Measurements from ENCODE around the gene CBX5.
A peak's percentile ranks its signal among the peaks of the same experiment; 100 is the strongest.

Gene CBX5

DNA sequence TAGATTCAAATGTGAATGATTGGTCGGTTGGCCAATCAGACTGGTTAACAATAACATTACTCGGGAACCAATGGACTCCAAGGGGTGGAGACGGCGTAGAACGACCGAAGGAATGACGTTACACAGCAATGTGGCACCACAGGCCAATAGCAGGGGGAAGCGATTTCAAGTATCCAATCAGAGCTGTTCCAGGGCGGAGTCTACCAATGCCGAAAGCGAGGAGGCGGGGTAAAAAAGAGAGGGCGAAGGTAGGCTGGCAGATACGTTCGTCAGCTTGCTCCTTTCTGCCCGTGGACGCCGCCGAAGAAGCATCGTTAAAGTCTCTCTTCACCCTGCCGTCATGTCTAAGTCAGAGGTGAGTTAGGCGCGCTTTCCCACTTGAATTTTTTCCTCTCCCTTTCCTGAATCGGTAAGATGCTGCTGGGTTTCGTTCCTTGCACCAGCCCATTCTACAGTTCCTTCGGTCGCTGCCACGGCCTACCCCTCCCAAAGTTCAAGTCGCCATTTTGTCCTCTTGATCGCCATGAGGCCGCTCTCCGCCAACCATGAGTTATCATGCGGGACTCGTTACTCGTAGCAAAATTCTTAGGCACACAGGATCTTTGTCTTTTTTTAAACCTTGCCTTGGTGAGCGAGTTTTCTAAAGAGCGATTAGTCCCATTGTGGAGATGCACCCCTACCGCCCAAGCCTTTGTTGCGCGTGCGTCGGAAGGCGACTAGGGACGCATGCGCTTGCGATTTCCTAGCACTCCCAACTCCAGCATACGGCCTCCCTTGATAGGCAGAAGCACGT, 742 bp upstream of the CBX5 start, which contains the start of gene HNRNPA1:
Gene HNRNPA1 (plus strand): TSS at position 259 of the 793 bp plus-strand sequence. CDS start 82 bp downstream, at position 341.
- H3K4me3 ChIP-seq (ENCODE audit: low read depth, low read length): peak within 1 kb of the TSS; percentile 84
- TF ChIP-seq, protein P1, sequence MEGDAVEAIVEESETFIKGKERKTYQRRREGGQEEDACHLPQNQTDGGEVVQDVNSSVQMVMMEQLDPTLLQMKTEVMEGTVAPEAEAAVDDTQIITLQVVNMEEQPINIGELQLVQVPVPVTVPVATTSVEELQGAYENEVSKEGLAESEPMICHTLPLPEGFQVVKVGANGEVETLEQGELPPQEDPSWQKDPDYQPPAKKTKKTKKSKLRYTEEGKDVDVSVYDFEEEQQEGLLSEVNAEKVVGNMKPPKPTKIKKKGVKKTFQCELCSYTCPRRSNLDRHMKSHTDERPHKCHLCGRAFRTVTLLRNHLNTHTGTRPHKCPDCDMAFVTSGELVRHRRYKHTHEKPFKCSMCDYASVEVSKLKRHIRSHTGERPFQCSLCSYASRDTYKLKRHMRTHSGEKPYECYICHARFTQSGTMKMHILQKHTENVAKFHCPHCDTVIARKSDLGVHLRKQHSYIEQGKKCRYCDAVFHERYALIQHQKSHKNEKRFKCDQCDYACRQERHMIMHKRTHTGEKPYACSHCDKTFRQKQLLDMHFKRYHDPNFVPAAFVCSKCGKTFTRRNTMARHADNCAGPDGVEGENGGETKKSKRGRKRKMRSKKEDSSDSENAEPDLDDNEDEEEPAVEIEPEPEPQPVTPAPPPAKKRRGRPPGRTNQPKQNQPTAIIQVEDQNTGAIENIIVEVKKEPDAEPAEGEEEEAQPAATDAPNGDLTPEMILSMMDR (IDR thresholded peaks at IDR 0.05; ENCODE audit: control insufficient read depth, extremely low read depth, insufficient read depth): no peak
- peak; percentile 100 for DNase-seq (ENCODE audit: low read depth)

GRCh38 chr12:54279227-54279631, 693 bp downstream of the CBX5 start:
- TF ChIP-seq, protein P1 (IDR thresholded peaks at IDR 0.05; ENCODE audit: control insufficient read depth, extremely low read depth, insufficient read depth): no peak
- no peak for DNase-seq (ENCODE audit: low read depth)
- H3K4me3 ChIP-seq (ENCODE audit: low read depth, low read length): peak overlapping the region; percentile 84

- DNase-seq (ENCODE audit: low read depth): no peak
- TF ChIP-seq, protein P1 (IDR thresholded peaks at IDR 0.05; ENCODE audit: control insufficient read depth, extremely low read depth, insufficient read depth): no peak
- peak overlapping the region; percentile 84 for H3K4me3 ChIP-seq (ENCODE audit: low read depth, low read length)
These were observed 2.1 kb downstream of the CBX5 start for GRCh38 chr12:54277823-54278276.

DNA sequence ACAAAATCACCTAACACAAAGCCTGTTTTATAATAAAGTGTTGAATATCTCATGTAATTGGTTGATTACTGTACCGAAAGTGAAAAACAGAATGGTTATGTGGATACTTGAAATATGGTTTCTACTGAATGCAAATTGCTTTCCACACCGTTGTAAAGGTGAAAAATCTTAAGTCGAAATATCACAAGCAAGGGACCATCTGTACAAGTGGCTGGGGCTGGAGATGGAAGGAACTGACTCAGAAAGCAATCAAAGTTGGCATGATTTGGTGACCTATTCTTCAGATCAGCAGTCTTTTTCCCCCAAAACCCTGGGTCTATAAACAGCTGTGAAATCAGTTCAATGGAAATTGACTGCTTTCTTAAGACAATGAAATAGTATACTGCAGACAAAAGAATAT, 3.6 kb downstream of the CBX5 start:
- no peak for DNase-seq (ENCODE audit: low read depth)
- TF ChIP-seq, protein P1 (IDR thresholded peaks at IDR 0.05; ENCODE audit: control insufficient read depth, extremely low read depth, insufficient read depth): no peak
- H3K4me3 ChIP-seq (ENCODE audit: low read depth, low read length): no peak overlapping the region

GRCh38 chr12:54273981-54274380, 5.9 kb downstream of the CBX5 start:
- TF ChIP-seq, protein P1 (IDR thresholded peaks at IDR 0.05; ENCODE audit: control insufficient read depth, extremely low read depth, insufficient read depth): no peak
- H3K4me3 ChIP-seq (ENCODE audit: low read depth, low read length): no peak overlapping the region
- DNase-seq (ENCODE audit: low read depth): peak; percentile 82

DNA sequence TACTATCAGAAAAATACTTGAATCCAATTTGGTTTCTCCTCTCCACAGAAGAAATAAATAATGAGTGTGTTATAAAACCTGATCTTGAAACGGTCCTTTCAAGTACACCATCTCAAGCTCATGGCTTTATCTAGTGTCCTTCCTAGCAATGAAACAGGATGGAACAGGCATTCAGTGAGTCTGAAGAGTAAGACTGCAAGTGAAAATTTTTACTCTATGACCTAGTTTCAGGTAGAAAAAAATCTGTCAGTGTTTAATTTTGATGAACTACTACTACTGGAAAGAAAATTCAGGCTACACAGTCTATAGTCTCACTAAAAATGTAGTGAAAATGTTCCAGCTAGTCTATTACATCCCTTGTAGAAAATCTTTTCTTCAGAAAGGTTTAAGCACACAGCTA, 7.7 kb downstream of the CBX5 start:
- TF ChIP-seq, protein P1 (IDR thresholded peaks at IDR 0.05; ENCODE audit: control insufficient read depth, extremely low read depth, insufficient read depth): no peak
- DNase-seq (ENCODE audit: low read depth): no peak

More for the DNA sequence above, 7.7 kb downstream of the CBX5 start:
- no peak overlapping the region for H3K4me3 ChIP-seq (ENCODE audit: low read depth, low read length)
